ENCODE data around the gene ORC3. TPM values are rescaled to one million over a fixed set of nuclear protein-coding genes. Genes with fewer than 3 reads are reported as not detected.
"Not testable (repeated sequence)": the region's sequence is repeated elsewhere in the genome, so short reads cannot be mapped to it uniquely, and the experiment has no call there.

Gene ORC3
- total RNA-seq, 4 donors from 2014 or later, result 11.4 to 21.6 (median 13.9) TPM

- TF ChIP-seq, protein P1, sequence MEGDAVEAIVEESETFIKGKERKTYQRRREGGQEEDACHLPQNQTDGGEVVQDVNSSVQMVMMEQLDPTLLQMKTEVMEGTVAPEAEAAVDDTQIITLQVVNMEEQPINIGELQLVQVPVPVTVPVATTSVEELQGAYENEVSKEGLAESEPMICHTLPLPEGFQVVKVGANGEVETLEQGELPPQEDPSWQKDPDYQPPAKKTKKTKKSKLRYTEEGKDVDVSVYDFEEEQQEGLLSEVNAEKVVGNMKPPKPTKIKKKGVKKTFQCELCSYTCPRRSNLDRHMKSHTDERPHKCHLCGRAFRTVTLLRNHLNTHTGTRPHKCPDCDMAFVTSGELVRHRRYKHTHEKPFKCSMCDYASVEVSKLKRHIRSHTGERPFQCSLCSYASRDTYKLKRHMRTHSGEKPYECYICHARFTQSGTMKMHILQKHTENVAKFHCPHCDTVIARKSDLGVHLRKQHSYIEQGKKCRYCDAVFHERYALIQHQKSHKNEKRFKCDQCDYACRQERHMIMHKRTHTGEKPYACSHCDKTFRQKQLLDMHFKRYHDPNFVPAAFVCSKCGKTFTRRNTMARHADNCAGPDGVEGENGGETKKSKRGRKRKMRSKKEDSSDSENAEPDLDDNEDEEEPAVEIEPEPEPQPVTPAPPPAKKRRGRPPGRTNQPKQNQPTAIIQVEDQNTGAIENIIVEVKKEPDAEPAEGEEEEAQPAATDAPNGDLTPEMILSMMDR (IDR thresholded peaks at IDR 0.05), result no peak
- DNase-seq (ENCODE audit: low spot score) (no peak), ATAC-seq (ENCODE audit: low FRiP score) (peak; percentile 53)
These were observed 110.7 kb downstream of the ORC3 start for GRCh38 chr6:87700397-87701343.

DNA sequence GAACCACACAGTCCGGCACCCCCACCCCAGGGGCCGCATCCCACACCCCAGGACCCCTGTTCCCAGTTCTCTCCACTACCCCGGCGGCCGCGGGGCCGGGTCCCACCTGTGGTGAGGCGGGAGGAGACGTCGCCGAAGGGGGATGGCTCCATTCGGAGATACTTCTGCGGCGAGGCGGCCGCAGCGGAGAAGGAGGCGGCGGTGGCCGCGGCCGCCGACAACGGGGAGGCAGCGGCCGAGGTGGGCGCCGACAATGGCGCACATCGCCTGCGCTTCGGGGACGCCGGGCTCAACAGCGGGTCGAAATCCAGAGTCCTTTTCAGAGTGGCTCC is 111.4 kb downstream of the ORC3 start:
- DNase-seq (ENCODE audit: low spot score) (no peak), ATAC-seq (ENCODE audit: low FRiP score) (peak; percentile 8)
- TF ChIP-seq, protein P1 (IDR thresholded peaks at IDR 0.05), result no peak

DNA sequence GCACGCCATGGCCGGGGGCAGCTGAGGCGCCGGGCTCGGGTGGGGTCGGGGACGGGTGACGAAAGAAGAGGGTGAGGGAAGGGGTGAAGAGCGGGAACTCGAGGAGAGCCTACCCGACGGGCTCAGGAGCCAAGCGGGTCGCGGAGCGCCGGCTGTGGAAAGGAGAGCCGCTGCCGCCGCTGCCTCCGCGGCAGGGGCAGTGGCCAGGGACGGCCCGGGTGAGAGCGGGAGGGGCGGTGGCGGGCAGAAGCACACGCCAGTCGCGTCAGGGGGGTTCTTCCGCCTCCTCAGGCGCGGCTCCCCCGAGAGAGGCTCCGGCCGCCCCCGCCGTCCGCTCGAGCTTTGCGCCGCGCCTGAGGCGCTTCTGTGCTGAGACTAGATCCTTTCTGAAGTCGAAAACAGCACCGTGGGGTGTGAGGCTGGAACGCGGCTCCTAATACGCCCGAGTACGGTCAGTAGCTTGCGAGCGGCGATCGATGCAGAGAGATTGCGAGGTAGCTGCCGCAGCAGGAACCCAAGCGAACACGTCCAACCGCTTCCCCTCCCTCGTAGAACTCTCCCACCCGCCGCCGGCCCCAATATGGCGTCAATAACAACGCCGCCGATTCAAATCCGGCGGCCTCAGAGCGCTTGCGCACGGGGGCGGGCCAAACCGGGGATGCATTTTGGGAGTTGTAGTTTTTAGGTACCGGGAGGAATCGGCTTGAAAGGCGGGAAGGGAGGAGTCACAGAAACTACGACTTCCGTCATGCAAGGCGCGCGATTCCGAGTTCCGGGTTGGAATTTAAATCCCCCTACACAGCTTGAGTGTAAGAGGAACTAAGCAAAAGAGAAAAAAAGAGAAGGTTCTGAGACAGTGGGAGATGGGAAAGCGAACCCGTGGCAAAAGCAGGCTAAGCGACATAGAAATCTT is 112.0 kb downstream of the ORC3 start, which contains the start of gene AKIRIN2:
Gene AKIRIN2 (minus strand): TSS at position 558 of the 913 bp plus-strand sequence. CDS start 549 bp downstream, at position 9.
- TF ChIP-seq, protein P1 (IDR thresholded peaks at IDR 0.05), result no peak
- DNase-seq (ENCODE audit: low spot score) (peak; percentile 82), ATAC-seq (ENCODE audit: low FRiP score) (peak; percentile 91)

GRCh38 chr6:87702589-87702945 is 112.6 kb downstream of the ORC3 start:
- ATAC-seq (ENCODE audit: low FRiP score), result peak; percentile 37
- no peak for DNase-seq (ENCODE audit: low spot score)
- TF ChIP-seq, protein P1 (IDR thresholded peaks at IDR 0.05), result no peak

GRCh38 chr6:87703039-87703438 is 113.1 kb downstream of the ORC3 start:
- not testable (repeated sequence) for ATAC-seq (ENCODE audit: low FRiP score); DNase-seq (ENCODE audit: low spot score)

DNA sequence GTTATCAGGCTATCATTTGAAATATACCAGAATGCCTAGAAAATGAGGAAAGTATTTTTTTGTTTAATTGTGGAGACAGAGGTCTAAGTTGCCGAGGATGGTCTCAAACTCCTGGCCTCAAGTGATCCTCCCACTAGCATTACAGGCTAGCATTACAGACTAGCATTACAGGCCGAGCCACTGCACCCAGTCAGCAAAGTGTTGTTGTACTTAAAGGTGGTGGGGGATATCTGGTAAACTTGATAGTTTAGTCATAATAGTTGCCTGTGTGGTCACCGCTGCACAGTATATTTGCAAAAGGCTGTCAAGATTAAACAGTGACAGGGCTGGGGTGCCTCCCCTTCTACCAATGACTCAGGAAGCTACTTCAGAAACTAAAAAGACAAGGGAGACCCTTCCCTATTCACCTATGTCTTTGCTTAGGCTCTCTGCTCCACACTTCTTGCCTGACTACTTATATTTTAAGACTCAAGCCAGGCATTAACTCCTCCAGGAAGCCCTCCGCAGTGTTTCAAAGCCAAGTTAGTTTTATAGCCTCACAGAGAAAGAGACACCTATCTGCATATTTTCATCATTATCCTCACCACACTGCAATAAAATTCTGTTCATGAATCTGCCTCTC is 115.2 kb downstream of the ORC3 start:
- TF ChIP-seq, protein P1 (IDR thresholded peaks at IDR 0.05), result no peak
- ATAC-seq (ENCODE audit: low FRiP score) (no peak), DNase-seq (ENCODE audit: low spot score) (no peak)
